Gastrocnemius medialis (tissue), 4 donors: ENCODE data around the gene UQCRH.

Source experiments
- CTCF ChIP-seq, 5 experiments: fragments of 450-650 bp in 3 of 5; fragments of 200-600 bp in 2 of 5; sonication (generic) in 2 of 5; IDR thresholded peaks in 4 of 5; conservative IDR thresholded peaks in 1 of 5; 1 replicate in 4 of 5; 2 replicates in 1 of 5; pipeline ENCODE4 v1.5.1; 2016 to 2019; ENCODE audit warnings: antibody characterized with exemption in 5 of 5, mild to moderate bottlenecking in 3 of 5, moderate library complexity in 3 of 5
- POLR2A ChIP-seq, 2 donors: fragments of 450-650 bp; IDR thresholded peaks; one replicate each; pipeline ENCODE4 v1.6.1; 2017; ENCODE audit warnings: antibody characterized with exemption in 2 of 2, mild to moderate bottlenecking in 2 of 2, moderate library complexity in 2 of 2

GRCh38 chr1:46343705-46344104 is 40.2 kb downstream of the UQCRH start:
- TF ChIP-seq CTCF (IDR thresholded peaks at IDR 0.05 in 4 of 5, conservative IDR thresholded peaks at IDR 0.05 in 1 of 5) (no peak), POLR2A (IDR thresholded peaks at IDR 0.05) (no peak)
